Gastrocnemius medialis (tissue), 4 donors: Measurements from ENCODE around the gene ASRGL1.

Experiments used
- CTCF ChIP-seq, 5 experiments: fragments of 450-650 bp in 3 of 5; fragments of 200-600 bp in 2 of 5; sonication (generic) in 2 of 5; IDR thresholded peaks in 4 of 5; conservative IDR thresholded peaks in 1 of 5; 1 replicate in 4 of 5; 2 replicates in 1 of 5; pipeline ENCODE4 v1.5.1; 2016 to 2019; ENCODE audit warnings: antibody characterized with exemption in 5 of 5, mild to moderate bottlenecking in 3 of 5, moderate library complexity in 3 of 5
- POLR2A ChIP-seq, 2 donors: fragments of 450-650 bp; IDR thresholded peaks; one replicate each; pipeline ENCODE4 v1.6.1; 2017; ENCODE audit warnings: antibody characterized with exemption in 2 of 2, mild to moderate bottlenecking in 2 of 2, moderate library complexity in 2 of 2

GRCh38 chr11:62404901-62405300 is 67.7 kb downstream of the ASRGL1 start:
- TF ChIP-seq CTCF (IDR thresholded peaks at IDR 0.05 in 4 of 5, conservative IDR thresholded peaks at IDR 0.05 in 1 of 5), result no peak
- no peak for TF ChIP-seq POLR2A (IDR thresholded peaks at IDR 0.05)
